NCI-H226 (cell line): ENCODE results near the gene ARNT2.

Source experiments
- DNase-seq: peaks from one replicate; pipeline ENCODE4 v3.0.0-alpha.2; 2015

The ARNT2 gene

DNA sequence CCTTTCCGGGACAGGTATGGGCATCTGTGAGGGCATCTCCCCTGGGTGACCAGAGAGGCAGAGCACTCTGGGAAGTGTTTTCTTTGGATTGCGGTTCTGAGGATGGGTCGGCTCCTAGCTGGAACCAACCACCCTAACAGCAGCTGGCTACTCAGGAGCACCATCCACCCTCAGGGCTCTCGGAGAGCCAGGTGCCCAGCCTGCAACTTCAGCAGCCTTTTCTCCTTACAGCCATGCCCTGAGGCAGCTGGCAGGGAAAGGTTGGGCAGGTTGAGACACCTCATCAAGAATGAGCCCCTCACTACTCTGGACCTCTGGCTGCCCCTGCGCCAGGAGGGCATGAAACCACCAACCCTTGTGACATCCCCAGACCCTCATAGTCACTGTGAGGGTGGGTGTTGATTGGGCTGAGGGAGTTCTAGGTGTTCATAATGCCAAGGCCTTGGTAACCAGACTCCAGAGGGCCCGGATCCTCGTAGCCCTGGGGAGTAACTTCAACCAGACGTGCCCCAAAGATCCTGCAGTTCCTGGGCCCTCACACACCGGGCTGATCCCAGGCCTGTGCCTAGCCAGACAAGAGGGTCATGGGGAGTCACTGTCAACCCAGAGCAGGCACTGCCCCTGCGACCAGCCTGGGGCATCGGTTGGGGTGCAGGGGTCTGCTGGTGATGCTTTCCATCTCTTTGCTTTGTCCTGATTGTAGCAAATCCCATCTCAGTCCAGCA, 176.5 kb downstream of the ARNT2 start:
- no peak for DNase-seq

DNA sequence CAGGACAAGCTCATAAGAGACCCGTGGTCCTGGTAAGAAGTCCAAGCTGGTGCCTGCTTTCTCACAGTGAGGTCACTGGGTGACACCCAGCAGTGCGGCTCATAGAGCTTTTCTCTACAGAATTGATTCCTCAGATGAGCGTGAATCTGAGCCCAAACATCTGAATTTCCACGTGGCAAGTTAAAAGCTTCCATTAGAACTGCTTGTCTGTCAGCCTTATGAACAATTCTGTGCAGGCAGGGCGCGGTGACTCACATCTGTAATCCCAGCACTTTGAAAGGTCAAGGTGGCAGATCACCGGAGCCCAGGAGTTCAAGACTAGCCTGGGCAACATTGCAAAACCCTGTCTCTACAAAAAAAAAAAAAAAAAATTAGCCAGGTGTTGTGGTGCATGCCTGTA, 177.8 kb downstream of the ARNT2 start:
- DNase-seq = no peak

DNA sequence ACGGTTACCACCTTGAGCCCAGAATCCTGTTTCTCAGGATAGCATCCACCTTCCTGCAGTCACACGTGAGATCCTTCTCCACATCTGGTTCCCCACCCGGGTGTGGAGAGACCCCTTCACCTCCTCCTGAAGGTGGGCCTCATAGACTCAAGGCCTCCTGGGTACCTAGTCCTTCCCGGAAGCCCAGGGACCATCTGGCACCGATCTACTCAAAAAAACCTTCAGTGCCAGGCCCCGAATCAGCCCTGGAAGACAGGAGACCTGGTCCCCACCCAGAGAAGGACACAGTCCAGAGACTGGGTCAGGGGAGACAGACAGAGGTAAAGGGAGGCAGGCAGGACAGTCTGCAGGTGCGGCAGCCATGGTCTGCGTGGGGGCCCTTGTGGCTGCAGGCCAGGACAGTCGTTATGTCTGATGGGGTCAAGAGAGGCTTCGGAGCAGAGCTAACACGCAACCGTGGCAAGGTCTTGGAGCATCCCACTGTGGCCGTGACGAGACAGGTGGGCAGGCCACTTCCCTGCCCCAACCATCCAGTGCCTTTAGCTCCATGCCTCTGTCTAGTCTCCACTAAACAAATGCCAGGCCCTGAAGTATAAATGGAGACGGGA, 178.7 kb downstream of the ARNT2 start:
- no peak for DNase-seq

DNA sequence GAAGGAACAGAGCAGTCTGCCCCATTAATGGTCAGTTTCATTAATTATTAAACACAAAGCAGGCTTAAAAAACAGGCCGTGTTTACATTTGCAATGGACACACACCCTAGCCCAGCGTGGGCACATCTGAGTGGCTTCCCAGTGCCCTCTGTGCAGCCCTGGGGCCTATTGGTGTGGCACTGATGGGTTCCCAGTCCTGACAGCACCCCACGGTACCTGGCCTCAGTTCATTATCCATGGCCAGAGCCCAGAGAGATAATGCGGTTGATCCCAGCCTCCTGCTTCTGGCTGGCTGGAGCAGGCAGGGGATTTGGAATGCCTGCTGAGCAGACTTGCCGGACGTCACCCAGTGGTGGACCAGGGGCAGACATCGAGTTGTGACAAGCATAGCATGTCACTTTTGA, 180.4 kb downstream of the ARNT2 start:
- no peak for DNase-seq

DNA sequence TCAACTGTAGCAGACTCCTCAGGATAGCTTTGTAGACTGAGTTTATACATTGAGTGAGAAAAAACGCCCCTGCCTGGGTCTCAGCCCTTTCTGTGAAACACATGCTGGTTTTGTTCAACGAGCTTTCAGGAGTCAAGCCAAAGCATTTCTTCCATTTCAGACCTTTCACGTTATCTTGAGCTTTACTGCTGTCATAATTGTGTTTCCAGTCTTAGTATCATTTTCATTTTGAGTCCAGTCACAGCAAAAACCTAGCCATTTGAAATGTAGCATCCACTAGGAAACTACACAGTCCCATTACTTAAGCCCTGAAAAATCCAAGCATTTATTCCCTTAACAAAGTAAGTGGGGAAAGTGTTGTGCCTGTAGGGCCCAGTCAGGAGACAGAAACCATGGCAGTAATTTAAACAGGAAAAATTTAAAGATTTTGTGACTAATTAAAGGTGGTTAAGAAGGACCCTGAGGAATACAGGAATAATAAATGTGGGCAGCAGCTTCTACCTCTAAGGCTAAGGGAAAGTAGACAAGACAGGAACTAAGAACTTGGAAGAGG, 180.9 kb downstream of the ARNT2 start:
- DNase-seq = no peak

DNA sequence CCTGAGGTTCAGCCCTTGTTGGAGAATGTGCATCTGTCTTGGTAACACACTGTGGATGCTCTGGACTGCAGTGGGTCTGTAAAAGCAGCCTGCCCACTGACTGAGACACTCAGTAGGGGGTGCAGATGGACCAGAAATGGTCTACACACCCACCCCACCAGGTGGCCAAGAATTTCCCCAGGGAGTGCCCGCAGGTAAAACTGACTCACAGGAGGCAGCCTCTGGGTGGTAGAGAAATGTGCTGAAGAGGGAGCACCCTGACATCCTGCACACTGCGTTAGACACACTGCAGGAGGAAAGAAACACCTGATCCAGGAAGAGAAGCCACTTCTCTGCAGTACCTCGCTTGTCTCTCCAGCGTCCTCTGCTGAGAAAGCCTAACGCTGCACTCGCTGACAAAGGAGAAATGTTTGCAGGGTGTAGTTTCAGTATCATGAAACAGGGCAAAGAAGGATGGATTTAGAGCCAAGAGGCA, 181.4 kb downstream of the ARNT2 start:
- DNase-seq = no peak

DNA sequence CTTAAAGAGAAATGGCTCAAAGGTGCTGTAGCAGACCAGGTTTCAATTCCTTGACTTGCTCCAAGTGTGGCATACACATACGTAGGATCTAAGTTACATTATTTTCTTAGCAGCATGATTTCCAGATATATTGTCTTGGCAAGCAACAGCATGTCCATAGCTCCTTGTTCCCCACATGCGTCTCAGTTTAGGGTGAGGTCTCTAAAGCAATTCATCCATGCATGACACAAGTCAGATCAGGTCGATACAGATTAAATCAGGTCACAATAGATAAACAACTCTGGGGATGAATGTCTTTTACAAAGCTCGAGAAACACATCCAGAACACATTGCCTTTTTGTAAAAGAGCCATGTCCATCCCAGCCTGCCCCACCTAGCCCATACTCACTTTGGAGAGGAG, 182.0 kb downstream of the ARNT2 start:
- DNase-seq = no peak

DNA sequence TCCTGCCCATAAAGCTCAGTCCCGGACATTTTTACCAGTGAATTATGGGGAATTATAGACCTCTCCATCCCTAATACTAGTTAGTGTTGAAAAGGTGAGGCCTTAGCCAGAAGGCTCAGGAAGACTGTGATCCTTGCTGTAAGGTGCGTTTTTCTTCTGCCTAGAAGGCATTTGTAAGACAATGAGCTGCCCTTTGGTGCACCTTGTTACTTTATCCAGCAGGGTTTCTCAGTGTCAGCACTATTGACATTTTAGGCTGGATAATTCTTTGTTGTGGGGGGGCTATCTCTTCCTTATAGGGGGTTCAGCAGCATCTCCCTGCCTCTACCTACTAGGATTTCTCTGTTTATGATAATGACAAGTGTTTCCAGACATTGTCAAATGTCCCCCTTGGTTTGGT, 182.8 kb downstream of the ARNT2 start:
- no peak for DNase-seq

DNA sequence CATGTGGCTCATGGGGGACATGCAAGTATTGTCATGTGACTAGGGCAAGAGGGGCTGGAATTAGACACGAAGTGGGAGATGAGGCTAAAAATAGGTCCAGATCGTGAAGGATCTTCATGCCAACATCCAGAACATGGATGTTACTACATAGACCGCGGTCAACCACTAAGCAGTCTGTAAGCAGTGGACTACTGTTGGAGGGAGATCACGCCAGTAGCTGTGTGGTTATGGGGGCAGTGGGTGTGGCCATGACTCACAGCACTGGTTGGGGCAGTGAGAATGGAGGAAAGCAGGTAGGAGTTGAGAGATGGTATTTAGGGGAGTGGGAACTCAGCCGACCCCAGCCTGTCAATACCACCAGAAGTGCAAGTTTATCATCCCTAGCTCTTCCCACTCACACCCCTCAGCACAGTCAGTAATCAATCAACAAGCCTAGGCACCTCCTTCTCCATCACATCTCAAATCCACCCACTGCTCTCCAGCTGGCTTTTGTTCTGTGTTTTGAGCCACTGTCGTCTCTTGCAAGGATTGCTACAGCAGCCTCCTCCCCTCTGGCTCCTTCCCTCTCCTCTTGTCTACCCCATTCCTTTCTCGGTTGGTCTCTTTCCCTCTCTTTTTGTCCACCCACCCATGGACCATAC, 183.8 kb downstream of the ARNT2 start:
- peak; percentile 62 for DNase-seq

DNA sequence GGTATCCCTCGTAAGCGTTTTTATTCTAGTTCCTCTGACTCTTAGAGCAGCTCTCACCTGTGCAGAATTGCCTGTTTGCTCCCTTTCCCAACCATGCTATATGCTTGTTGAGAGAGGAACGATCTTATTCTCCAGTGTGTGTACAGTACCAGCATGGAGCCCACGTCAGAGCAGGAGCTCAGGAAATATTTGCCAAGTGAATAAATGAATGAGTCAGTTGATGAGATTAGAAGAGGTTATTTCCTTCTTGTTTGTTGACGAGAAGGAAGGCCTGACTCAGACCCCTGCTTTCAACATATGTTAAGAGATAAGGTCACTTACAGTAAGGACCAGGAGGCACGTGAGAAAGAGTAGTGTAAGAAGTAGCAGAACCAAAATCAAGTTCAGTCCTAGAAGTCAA, 184.6 kb downstream of the ARNT2 start:
- DNase-seq = peak; percentile 99

DNA sequence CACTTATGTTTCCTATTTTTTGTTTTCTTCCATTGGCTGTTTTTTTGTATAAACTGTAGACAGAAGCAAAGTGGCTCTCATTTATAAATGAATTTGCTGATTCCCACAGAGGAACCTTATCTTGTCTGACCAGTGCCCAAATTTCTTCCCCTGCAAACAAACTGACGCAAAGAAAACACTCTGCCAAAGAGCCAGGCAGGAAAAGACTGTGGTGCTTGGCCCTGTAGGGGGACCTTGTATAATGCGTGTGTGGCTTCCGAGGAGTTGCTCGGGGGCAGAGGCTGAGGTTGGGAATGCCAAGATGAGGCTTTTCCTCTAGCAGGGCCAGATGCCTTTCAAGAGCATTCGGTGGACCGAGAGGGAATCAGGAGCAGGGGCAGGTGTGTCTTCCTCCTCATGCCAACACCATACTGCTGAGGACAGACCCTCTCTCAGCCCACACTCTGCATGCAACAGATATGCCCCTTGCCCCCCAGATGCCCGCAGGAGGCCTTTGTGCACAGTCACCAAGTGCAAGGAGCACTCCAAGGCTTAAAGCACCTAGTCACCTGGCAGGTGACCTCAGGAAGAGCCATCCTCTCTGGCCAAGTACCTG, 186.7 kb downstream of the ARNT2 start:
- DNase-seq = no peak

DNA sequence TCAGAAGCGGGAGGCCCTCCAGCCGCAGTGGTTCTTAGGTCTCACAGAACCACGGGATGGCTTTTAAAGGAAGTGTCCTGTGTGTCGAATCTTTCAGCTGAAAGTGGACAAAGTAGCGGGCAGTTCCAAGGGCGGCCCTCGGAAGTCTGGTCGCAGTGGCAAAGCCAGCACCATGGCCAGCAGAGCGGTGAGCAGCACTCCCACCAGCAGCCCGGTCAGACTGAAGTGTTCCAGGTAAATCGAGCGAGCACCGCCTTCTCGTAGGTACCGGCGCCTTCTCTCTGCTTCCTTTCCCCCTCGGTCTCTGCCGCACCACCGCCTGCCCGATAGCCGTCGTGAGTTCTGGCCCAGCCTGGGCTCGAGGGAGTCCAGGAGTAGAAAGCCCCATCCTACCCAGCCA, 187.3 kb downstream of the ARNT2 start:
- DNase-seq = no peak

DNA sequence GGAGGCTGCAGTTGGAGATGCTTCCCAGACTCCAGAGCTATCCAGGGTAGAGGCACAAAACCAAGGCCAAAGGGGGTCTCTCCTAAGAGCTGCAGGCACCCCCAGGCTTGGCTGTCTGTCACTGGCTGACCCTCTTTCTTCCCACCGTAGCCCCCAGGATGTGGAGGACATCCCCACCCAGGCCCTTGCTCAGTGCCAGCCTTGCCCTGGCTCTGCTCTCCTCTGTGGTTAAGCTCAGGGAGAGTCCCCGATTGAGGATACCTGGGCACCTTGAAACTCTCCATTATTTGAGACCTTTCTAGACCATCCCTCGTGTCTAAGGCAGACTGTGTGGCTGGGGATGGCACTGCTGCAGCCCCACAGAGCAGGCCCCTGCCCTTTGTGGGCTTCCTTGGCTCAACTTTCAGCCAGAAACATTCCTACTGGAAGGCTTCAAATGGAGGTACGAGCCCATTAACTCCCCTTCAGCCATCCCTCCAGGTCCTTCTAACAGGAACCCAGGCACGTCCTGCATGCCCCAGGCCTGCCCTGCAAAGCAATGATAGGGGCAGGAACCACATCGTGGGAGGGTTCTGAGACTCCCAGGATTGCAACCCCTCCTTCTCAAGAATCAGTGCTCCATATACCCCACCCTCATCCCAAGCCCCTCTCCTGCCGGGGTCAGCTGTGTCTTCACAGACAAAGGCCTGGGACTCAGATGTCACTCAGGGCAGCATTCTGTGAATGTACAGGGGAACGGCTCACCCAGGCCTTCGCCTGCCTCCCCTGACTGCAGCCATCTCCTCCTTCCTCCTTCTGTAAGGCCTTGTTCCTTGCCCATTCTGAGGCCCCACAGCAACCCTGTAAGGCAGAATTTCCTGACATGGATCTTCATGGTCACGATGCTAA, 188.0 kb downstream of the ARNT2 start:
- DNase-seq = no peak

DNA sequence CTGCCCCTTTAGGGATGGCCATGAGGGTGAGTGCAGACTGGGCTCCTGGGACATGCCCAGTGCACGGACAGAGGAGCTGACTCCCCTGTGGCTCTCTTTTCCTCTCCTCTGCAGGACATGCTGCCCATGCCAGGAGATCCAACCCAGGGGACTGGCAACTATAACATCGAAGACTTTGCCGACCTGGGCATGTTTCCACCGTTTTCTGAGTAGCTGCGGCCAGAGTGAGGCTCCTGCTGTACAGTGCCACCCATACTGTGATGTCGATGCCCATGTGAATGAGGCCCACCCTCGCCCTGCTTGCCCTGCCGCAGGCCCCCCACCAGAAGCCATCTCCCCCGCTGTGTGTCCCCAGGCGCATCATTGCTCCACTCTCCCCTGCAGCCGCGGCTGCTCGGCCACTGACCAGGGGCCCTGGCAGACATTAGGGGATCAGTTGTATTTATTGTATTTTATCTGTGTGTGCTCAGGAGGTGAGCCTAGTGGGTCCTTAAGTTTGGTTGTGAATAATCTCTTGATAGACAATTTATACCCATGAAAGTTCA, 189.4 kb downstream of the ARNT2 start:
- no peak for DNase-seq

DNA sequence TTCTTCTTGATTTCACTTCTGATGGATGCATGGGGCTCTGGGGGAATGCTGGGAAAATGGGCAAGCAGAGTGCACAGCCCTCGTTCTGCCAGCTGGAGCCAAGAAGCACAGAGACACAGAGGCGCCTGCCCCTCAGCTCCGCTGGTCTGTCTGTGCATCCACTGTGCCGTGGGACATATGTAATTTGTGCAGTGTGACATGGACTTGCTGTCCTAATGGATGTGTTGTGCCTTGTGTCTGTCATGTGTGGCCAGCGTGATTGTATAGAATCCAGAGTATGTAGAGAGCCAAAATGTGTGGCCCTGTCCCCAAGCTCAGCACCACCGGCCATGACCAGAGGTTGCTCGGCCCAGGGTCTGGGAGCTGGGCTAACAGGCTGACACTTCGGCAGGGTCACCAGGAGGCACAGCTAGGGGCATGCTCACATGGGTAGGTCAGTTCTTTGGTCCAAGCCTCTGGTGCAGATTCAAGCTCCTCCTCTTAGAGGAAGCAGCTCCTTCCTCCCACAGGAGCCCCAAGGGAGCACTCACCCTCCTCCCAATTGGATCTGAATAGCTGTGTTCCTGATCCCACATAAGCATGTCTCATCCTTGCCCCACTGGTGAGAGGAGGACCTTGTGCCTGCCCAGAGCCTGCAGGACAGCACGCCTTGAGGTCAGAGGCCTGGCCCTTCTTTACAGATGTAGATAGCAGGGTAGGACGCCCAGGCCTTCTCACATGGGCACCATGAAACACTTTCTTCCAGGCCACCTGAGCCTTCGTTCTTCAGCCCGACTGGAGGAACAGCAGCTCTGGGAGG, 190.1 kb downstream of the ARNT2 start:
- no peak for DNase-seq

DNA sequence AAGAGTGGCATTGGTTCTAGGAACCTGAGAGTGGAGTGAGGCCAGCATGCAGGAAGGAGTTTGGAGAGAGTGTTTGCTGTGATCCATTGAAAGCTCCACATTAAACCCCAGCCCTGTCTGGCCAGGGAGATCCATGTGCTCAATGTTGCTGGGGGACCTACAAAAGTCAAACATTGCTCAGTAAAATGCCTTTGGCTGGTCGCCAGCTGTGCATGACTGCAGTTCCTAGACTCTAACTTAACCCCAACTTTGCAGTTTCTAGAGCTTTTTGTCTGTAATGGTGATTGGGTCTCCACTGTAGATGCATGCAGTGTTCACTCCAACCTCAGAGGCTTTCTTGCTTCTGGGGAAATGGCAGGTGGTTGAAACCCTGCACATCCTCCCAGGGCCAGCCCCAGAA, 191.2 kb downstream of the ARNT2 start:
- no peak for DNase-seq

DNA sequence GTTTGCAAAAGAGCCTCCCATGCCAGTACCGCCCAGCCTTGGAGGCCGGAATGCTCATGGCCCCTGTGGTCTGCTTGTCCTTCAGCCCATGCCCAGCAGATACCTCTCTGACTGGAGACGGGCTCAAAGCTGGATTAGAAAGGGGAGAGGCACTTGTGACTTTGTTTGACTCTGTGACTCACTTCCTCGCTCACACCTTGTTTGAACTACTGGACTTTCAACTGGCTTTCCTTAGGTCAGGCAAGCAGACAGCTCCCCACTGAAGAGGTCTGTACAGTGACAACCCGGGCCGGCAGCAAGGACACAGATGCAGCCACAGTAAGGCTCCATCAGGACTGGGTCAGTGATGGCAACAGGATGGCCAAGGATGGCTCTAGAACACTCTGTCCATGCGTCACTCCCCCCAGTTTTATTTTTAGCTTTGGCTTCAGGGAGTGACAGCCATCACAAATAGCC, 192.4 kb downstream of the ARNT2 start:
- no peak for DNase-seq

DNA sequence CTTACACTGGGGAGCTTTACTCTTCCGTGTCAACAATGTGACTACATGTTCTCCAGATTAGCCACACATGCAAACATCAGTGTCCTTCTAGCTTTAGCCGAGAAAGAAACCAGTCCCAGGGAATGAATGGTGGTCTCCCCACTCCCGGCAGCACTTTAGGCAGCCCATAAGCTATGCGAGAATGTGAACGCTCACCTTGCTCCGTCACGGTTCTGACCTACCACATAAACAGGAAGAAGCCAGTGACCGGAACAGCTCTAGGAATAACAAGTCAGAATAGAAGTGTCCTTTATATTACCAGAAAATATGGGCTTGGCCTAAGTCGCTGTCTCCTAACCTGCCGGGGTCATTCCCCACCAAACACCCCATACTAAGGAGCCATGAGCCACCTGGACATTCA, 192.9 kb downstream of the ARNT2 start:
- DNase-seq = no peak

DNA sequence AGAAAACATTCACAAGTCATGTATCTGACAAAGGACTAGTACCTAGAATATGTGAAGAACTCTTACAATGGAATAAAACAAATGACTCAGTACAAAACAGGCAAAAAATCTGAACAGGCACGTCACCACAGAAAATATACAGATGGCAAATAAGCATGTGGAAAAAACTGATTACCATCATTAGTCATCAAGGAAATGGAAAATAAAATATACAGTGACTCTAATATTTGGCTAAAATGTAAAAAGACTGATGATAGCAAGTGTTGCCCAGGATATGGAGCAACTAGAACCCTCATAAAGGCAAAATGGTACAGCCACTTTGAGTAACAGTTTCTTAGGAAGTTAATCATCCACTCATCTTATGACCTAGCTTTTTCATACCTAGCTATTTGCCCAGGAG, 195.2 kb downstream of the ARNT2 start:
- peak; percentile 82 for DNase-seq

DNA sequence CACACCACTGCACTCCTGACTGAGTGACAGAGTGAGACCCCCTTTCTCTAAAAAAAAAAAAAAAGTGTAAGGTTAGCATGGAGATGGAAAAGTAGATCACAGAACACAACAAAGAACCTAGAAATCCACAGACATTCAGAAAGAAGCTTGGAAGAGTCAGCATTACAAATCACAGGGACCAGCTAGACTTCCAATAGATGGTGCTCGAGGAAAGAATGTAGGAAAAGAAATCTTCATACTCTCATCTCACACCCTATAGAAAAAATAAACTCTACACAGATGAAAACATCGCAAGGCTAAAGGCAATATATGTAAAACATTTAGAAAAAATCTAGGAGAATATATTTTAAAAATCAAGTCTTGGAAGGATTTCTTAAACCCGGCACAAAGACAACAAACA, 196.4 kb downstream of the ARNT2 start:
- no peak for DNase-seq

DNA sequence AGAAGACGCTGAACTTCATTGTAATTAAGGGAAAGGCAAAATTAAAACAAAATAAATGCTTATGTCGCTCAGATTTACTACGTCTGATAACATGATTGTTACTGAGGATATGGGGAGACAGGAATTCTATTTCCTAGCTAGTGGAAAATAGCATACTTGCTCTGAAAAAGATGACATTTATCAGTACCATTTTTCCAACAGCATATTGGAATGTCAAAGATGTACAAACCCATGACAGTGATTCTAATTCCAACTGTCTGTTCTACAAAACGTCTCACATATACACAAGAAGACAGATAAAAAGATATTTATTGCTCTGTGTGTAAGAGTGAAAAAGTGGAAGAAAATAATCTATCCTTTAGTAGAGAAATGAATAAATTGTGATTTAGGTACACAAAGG, 197.1 kb downstream of the ARNT2 start:
- DNase-seq = no peak
